Hematopoietic multipotent progenitor cell treated with erythropoietin and hydrocortisone succinate and interleukin-3 and kit ligand, for 6 days (in vitro differentiated cells): ENCODE data around the gene IFNA13.
A peak's percentile ranks its signal among the peaks of the same experiment; 100 is the strongest.
"Not testable (repeated sequence)": the region's sequence is repeated elsewhere in the genome, so short reads cannot be mapped to it uniquely, and the experiment has no call there.

Experiments
- DNase-seq: peaks from one replicate; pipeline ENCODE4 v3.0.0-alpha.2; 2015

Gene IFNA13

GRCh38 chr9:21367957-21368356, at the start of gene IFNA13:
TSS of gene IFNA13 (minus strand) at chr9:21368057. CDS start at chr9:21368010, 47 bp downstream.
- DNase-seq = no peak

- no peak for DNase-seq
These were observed 47.8 kb upstream of the IFNA13 start for GRCh38 chr9:21415493-21416267.

- DNase-seq = no peak
These were observed 46.5 kb upstream of the IFNA13 start for GRCh38 chr9:21414220-21414940.

- no peak for DNase-seq
These were observed 45.8 kb upstream of the IFNA13 start for GRCh38 chr9:21413624-21414023.

- DNase-seq = no peak
These were observed 45.3 kb upstream of the IFNA13 start for GRCh38 chr9:21413151-21413550.

DNA sequence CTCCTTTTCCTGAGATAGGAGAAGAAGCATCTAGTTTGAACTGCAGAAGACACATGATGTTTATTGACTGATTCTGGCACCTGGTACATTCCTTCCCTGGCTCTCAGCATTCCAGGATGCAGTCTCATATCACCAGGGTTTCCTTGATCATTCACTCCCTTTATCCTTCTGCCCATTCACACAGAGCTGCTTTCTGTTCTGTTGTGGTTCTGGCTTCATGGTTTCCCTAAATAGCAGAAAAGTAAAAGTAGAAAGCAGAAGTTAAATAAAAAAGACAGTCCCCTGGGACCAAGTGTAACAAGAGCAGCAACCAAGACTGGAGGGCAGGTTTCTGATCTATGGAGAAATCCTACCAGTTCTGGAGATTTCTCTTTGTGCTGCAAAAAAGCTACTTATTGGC, 44.2 kb upstream of the IFNA13 start:
- DNase-seq = no peak

DNA sequence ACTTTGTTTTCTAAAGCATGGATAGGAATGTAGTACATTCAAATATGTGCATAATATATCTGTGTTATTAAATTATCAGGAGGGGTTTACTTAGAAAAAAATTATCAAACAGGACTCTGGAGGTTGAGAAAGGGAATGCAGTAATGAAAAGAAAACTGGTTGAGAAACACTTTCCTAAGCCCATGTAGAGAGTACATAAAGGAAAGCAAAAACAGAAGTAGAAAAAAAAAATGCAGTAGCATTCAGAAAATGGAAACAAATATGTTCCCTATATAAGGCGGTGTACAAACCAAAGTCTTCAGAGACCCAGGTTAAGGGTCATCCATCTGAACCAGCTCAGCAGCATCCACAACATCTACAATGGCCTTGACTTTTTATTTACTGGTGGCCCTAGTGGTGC, 41.0 kb upstream of the IFNA13 start, which contains the start of gene IFNA8:
Gene IFNA8 (plus strand): TSS at position 301 of the 400 bp plus-strand sequence. CDS start 60 bp downstream, at position 361.
- DNase-seq = no peak

DNA sequence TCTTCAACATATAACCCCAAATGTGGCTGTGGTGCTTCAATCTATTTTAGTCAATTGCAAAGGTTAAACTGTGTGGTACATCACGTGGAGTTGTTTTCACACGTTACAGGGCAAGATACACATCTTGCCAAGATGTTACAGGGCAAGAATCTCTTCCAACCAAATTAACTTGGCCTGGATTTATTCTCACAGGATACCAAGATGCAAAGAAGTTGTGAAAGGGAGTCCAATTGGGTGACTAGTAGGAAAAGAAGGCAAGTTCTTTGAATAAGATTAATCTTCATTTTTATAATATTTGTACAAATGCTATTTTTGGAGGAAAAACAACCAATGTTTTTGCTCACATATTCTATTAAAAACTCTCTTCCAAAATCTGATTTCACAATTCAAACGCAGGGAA, 36.3 kb upstream of the IFNA13 start:
- DNase-seq = no peak

DNA sequence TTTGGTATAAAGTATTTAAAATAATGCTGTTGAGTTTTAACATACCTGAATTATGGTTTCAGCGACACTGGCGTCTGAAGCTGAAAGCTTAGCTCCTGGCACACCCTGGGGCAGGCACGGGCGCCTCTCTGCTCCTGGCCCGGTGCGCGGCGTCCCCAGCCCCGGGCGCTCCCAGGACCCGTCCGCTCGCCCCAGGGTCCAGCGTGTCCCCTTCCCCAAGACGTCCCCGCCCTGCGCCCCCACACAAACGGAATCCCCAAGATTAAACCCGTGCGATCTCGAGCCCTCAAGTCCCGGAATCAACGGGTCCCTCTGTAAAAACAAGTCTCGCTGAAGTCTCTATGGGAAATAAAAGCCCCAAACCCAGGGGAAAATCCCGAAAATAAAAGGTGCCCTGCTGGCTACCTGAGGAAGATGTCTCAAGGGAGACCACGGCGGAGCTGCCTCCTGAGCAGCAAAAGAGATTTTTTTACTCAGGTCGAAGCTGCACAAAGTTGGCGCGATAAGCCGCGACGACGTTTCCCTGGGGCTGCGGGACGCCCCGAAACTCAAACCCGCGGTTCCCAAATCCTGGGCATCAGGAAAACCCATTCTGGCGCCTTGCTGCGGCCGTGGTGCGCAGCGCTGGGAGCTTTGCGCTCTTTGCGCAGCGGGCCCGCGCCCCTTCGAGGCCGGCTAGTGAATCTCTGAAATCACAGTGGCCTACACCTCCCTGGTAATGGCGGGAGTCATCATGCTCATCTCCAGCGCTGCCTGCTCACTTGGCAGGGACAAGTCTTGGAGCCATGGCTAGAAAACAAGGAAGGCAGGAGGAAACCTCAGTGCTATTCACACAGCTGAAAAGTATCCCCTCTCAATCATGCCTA, 34.8 kb upstream of the IFNA13 start:
- DNase-seq = no peak

GRCh38 chr9:21399956-21400355, 32.1 kb upstream of the IFNA13 start:
- DNase-seq = no peak

- DNase-seq = no peak
These were observed 31.2 kb upstream of the IFNA13 start for GRCh38 chr9:21398955-21399489.

GRCh38 chr9:21395778-21396717, 28.2 kb upstream of the IFNA13 start:
- peak; percentile 70 for DNase-seq

- peak; percentile 56 for DNase-seq
These were observed 24.4 kb upstream of the IFNA13 start for GRCh38 chr9:21392270-21392669.

- peak; percentile 52 for DNase-seq
These were observed 17.3 kb upstream of the IFNA13 start, which contains the start of gene IFNA2 for GRCh38 chr9:21385131-21385670. TSS of gene IFNA2 (minus strand) at chr9:21385398. CDS start at chr9:21385329, 69 bp downstream.

DNA sequence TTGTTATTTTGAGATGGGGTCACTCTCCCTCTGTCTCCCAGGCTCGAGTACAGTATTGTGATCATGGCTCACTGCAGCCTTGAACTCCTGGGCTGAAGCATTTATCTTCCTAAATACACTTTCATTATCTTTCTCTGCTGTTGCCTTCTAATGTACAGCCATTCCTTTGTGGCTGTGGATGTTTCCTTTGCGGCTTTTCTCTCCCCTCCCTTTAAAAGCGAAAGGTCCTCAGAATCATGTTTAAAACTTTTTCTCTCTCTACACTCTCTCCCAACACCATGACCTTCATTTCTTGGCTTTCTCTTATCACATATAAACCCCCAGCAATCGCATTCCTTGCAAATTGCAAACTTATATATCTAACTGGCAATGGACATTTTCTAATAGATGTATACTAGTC, 15.8 kb upstream of the IFNA13 start:
- no peak for DNase-seq

- DNase-seq = peak; percentile 46
These were observed 13.8 kb upstream of the IFNA13 start for GRCh38 chr9:21381448-21382339.

DNA sequence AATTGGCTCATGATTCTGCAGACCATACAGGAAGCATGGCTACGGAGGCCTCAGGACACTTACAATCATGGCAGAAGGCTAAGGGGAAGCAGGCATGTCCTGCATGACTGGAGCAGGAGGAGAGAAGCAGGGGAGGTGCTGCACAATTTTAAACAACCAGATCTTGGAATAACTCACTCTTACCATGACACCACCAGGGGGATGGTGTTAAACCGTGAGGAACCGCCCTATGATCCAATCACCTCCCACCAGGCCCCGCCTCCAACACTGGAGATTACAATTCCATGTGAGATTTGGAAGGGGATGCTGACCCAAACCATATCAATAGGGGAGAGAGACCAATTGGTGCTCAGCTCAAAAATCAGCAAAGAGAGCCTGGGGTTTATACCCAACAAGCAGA, 3.6 kb upstream of the IFNA13 start:
- not testable (repeated sequence) for DNase-seq

GRCh38 chr9:21367169-21367568, 688 bp downstream of the IFNA13 start:
- not testable (repeated sequence) for DNase-seq

GRCh38 chr9:21362287-21362686, 5.6 kb downstream of the IFNA13 start:
- no peak for DNase-seq
